Measurements from ENCODE around the gene VPREB3. TPM values are rescaled to one million over a fixed set of nuclear protein-coding genes. Genes with fewer than 3 reads are reported as not detected.

The VPREB3 gene
- total and polyA plus RNA-seq, 7 donors, result 0.61 to 3.2 (median 0.85) TPM

- TF ChIP-seq CTCF (IDR thresholded peaks at IDR 0.05), result no peak
- H3K27me3 ChIP-seq (ENCODE audit: insufficient read depth in 3 of 3, low read length in 2 of 3), result no peaks in the 10 kb centered on the region
- WGBS, 3 donors, result 34 to 47% (median 37%) methylated on average over 17 of the region's 17 CpGs
- DNase-seq (peak in 1 of 2 donors; percentile 72), ATAC-seq (no peak)
- no peak overlapping the region for H3K27ac ChIP-seq
- no peaks in the 10 kb centered on the region for H3K9me3 ChIP-seq
- peaks cover 0 to 20% of the 10 kb centered on the region in 2 donors for H3K36me3 ChIP-seq (ENCODE audit: insufficient read depth in 1 of 2, low read depth in 1 of 2)
- intact Hi-C loops (cut with DNase I), result no loop called here
- no peak overlapping the region for H3K4me3 ChIP-seq
- peaks cover 25% of the 10 kb centered on the region for H3K4me1 ChIP-seq
Observed at GRCh38 chr22:23763579-23763945, 9.3 kb upstream of the VPREB3 start.

GRCh38 chr22:23762842-23763578, 8.8 kb upstream of the VPREB3 start, which contains the start of gene C22orf15:
C22orf15 (plus strand) TSS chr22:23762990; CDS start chr22:23763307, 317 bp downstream.
- no peak within 1 kb of the TSS for H3K4me3 ChIP-seq
- 50 to 57% (median 56%) methylated on average over 22 to 23 of the region's 23 CpGs for WGBS, 3 donors
- no peak for TF ChIP-seq CTCF (IDR thresholded peaks at IDR 0.05)
- no peaks in the 10 kb centered on the region for H3K27me3 ChIP-seq (ENCODE audit: insufficient read depth in 3 of 3, low read length in 2 of 3)
- DNase-seq, result peak in 1 of 2 donors; percentile 62
- intact Hi-C loops (cut with DNase I), result no loop called here
- no peak for ATAC-seq
- H3K27ac ChIP-seq, result peak within 1 kb of the TSS; percentile 46
- peaks cover 24% of the 10 kb centered on the region for H3K4me1 ChIP-seq
- H3K9me3 ChIP-seq, result no peaks in the 10 kb centered on the region
- peaks cover 0 to 20% of the 10 kb centered on the region in 2 donors for H3K36me3 ChIP-seq (ENCODE audit: insufficient read depth in 1 of 2, low read depth in 1 of 2)

- intact Hi-C loops (cut with DNase I), result no loop called here
- ATAC-seq (no peak), DNase-seq (no peak)
- H3K4me1 ChIP-seq, result peaks cover 13% of the 10 kb centered on the region
- H3K36me3 ChIP-seq (ENCODE audit: insufficient read depth in 1 of 2, low read depth in 1 of 2), result peaks cover 0 to 13% of the 10 kb centered on the region in 2 donors
- 71 to 91% (median 78%) methylated on average over 6 of the region's 6 CpGs for WGBS, 3 donors
- no peak for TF ChIP-seq CTCF (IDR thresholded peaks at IDR 0.05)
- H3K27me3 ChIP-seq (ENCODE audit: insufficient read depth in 3 of 3, low read length in 2 of 3), result no peaks in the 10 kb centered on the region
- no peak overlapping the region for H3K4me3 ChIP-seq
- no peak overlapping the region for H3K27ac ChIP-seq
- no peaks in the 10 kb centered on the region for H3K9me3 ChIP-seq
Observed at GRCh38 chr22:23760056-23760455, 5.8 kb upstream of the VPREB3 start.

GRCh38 chr22:23759566-23759965, 5.3 kb upstream of the VPREB3 start:
- H3K36me3 ChIP-seq (ENCODE audit: insufficient read depth in 1 of 2, low read depth in 1 of 2), result peaks cover 0 to 8% of the 10 kb centered on the region in 2 donors

More at GRCh38 chr22:23759566-23759965, 5.3 kb upstream of the VPREB3 start:
- Histone ChIP-seq H3K4me3 (no peak overlapping the region), H3K9me3 (no peaks in the 10 kb centered on the region), H3K27ac (no peak overlapping the region), H3K4me1 (peaks cover 8% of the 10 kb centered on the region), H3K27me3 (ENCODE audit: insufficient read depth in 3 of 3, low read length in 2 of 3) (no peaks in the 10 kb centered on the region)
- WGBS, 3 donors, result 83 to 93% (median 83%) methylated on average over 4 of the region's 4 CpGs
- DNase-seq, result no peak
- intact Hi-C loops (cut with DNase I), result no loop called here
- no peak for ATAC-seq
- TF ChIP-seq CTCF (IDR thresholded peaks at IDR 0.05), result no peak

All from psoas muscle (tissue), 8 donors.